ENCODE measurements around the gene FOXK2.

Gene FOXK2

DNA sequence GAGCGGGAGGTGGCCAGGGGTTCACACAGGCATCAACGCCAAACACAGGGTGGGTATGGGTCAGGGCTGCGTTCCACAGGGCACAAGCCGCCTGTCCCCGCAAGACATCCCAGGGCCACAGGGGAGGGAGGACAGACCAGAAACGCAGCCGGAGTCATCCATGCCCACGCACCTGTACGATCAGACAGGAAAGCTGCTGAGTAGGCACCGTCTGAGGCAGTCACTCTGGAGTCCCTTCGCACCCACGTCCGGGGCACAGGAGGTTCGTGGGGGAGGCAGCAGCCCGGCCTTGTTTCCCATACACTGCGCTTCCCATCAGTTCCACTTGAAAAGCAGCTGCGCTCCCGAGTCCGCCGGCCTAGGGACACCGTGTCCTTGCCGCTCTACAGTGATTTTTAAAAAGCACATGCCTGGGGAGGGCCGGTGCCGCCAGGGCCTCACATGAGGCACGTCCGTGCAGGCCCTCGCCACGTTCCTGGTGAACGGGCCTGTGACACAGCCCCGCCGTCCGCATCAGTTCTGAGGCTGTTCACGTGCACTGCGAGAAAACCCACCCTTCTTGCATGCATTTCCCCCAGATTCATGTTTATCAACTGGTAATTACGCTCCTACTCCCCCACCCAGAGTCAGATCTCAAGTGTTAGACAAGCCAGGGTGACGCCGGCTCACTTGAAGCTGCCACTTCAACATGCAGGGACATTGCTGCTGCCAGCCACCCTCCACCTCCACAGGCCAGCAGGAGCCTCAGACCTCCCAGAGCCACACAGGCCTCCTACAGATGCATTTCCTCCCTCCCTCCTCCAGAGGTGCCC lies 94.0 kb downstream of the FOXK2 start:
- no peak for DNase-seq

GRCh38 chr17:82614095-82614631 lies 94.6 kb downstream of the FOXK2 start:
- no peak for DNase-seq

- DNase-seq: no peak
These were observed 95.8 kb downstream of the FOXK2 start for GRCh38 chr17:82615084-82616020.

DNA sequence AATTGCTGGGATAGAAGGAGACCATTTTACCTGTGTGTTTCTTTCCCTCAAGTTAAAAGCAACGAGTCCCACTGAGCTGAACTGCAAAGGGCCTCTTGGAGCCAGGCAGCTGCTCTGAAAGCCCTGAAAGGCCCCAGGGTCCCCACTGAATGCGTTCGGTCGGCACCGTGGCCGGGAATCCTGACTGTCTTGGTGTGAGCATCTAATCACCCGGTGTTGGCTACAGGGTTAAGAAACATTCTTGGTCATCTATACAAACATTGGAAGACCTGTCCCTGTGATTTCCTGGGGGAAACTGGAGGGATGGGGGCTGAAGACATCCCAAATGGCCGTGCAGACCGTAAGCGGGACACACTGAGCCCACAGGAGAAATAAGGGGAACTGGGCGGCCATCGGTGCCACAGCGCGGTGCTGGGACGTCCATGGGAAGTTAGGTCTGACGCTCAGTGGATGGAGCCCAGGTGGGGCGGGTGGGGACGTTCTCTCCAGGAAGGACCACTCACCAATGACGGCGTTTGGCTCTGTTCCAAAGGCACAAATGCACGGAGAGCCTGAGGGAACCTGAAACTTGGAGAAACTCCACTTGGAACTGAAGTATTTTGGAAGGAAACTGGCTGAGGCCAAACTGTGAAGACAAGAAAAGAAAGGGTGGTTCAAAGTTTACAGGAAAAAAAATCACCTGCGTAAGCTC lies 96.6 kb downstream of the FOXK2 start:
- DNase-seq: no peak

GRCh38 chr17:82619211-82619610 lies 99.7 kb downstream of the FOXK2 start:
- DNase-seq: no peak

DNA sequence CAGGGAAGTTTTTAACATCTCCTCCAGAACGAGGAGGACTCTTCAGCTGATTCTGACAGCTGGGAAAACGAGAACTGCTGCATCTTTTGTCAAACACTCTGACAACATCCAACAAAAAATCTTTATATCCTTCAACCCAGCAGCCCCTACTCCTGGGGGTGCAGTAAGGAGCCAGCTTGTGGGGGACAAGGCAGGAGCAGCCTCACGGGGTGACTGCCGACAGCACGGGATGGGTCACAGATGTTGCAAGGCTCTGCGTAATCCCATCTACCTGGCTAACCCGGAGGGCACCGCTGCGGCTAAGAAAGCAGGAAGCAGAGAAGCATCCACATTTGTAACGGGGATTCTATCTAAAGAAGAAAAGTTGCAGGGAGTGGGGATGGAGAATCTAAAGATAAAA lies 100.1 kb downstream of the FOXK2 start:
- no peak for DNase-seq

- DNase-seq: peak; percentile 86
These were observed 104.2 kb downstream of the FOXK2 start for GRCh38 chr17:82623707-82624106.

- peak; percentile 20 for DNase-seq
These were observed 107.9 kb downstream of the FOXK2 start for GRCh38 chr17:82627405-82627804.

DNA sequence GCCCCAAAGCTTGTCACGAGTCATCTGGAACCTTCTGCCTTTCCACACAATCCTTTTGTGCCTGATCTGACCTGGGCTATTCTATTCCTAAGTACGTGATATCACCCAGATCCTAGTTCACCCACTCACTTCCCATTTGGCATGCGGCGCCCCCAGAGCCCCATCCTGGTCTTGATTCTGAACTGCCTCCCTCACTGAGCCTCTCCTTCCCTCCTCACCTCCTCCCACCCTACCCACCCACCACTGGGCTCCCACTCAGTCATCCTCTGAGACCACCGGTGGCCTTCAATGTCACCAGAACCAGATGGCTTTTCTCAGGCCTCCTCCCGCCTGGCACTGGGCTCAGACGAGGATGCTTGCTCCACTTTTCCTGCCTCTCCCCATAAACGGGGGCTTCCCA lies 110.2 kb downstream of the FOXK2 start:
- DNase-seq: no peak

- no peak for DNase-seq
These were observed 110.7 kb downstream of the FOXK2 start for GRCh38 chr17:82630212-82630611.

GRCh38 chr17:82631544-82631943 lies 112.0 kb downstream of the FOXK2 start:
- DNase-seq: no peak

- no peak for DNase-seq
These were observed 112.9 kb downstream of the FOXK2 start for GRCh38 chr17:82632451-82632850.

DNA sequence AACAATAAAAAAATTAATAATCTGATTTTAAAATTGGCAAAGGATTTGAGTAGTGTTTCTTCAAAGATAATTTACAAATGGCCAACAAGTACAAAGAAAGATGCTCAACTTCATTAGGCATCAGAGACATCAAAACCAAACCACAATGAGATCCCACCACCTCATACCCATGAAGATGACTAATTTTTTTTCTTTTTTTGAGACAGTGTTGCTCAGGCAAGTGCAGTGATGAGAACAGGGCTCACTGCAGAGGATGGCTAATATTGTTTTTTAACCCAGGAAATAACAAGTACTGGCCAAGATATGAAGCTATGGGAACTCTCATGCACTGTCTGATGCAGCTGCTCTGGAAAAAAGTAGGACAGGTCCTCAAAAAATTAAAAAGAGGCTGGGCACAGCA lies 113.8 kb downstream of the FOXK2 start:
- DNase-seq: no peak

- no peak for DNase-seq
These were observed 117.4 kb downstream of the FOXK2 start for GRCh38 chr17:82636626-82637598.

DNA sequence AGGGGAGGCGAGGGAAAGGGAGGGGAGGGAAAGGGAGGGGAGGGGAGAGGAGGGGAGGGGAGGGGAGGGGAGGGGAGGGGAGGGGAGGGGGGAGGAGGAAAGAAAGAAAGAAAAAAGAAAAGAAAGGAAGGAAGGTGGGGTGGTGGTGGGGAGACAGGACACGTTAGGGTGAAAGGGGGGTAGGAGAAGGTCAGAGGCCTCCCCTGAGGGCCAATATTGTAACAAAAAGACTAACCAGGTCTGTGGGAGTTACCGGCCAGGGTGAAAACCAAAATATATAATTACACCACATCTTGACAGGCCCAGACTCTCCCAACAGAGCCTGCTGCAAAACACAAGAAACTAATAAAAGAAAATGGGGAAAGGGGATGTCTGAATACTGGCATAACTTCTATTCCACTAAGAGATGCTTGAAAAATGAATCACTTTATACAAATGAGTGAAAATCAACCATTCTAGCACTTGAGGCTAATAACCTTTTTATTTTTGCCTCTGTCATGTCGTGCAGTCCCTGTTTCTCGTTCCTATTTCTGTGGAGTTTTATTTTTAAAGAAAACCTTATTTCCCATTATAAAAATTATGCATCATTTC lies 118.7 kb downstream of the FOXK2 start:
- no peak for DNase-seq

DNA sequence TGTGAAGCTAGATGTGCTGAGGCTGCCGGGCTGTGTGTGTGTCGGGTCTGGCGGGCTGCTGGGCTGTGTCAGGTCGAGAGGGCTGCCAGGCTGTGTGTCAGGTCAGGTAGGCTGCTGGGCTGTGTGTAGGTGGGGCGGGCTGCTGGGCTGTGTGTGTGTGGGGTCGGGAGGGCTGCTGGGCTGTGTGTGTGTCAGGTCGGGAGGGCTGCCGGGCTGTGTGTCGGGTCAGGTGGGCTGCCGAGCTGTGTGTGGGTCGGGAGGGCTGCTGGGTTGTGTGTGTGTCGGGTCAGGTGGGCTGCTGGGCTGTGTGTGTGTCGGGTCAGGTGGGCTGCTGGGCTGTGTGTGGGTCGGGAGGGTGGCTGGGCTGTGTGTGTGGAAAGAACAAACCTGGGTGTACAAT lies 120.1 kb downstream of the FOXK2 start:
- no peak for DNase-seq

DNA sequence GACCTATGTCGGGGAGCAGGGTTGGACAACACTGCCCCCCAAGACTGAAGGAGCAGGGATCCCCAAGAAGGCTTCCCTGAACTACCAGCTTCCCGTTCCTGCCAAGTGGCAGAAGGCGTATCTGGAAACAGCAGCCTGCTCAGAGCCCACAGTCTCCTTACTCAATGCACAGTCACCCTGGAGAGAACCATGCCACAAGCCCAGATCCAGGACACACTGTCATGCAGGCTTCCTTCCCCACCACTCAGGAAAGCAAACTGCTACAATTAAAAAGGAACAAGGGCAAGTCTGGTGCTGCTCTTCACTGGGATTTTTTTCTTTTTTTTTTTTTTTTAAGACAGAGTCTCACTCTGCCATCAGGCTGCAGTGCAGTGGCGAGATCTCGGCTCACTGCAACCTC lies 120.5 kb downstream of the FOXK2 start:
- no peak for DNase-seq

GRCh38 chr17:82642022-82642421 lies 122.5 kb downstream of the FOXK2 start:
- DNase-seq: no peak

GRCh38 chr17:82644148-82644547 lies 124.6 kb downstream of the FOXK2 start:
- DNase-seq: no peak

- DNase-seq: no peak
These were observed 126.0 kb downstream of the FOXK2 start for GRCh38 chr17:82645516-82645915.

DNA sequence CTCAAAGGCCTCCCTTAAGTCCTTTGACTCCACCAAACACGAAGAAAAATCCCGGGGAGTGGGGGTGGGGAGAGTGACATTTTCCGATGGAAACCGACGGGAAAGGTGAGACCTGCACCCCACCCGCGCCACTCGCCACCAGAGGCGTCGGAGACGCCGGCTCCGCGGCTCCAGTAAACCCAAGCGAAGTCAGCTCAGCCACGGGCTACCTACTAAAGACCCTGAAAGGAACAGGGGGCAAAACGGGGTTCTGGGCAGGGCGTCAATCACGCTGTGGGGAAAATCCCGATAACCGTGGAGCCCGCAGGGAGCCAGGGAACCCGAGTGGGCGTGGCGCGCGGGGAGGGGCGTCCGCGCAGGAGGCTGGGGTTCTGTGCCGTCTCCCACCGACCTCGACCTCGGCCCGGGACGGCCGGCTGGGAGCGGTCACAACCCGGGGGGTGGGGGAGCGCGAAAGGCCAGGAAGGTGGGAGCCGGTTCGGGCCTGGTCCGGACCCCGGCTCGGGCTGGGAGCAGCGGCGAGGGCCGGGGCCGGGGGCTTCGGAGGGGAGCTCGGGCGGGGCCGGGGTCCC lies 128.1 kb downstream of the FOXK2 start:
- DNase-seq: peak; percentile 16

Measured in NCI-H526 treated with DMSO at 0.1 percent for 48 hours (cell line).